IPS-18c (cell line): ENCODE measurements around the gene TAAR2.
"Not testable (repeated sequence)": the region's sequence is repeated elsewhere in the genome, so short reads cannot be mapped to it uniquely, and the experiment has no call there.

Experiments
- H3K4me3 ChIP-seq: 2 replicates; pipeline ENCODE4 v1.7.0; 2013; ENCODE audit warnings: low read depth, mild to moderate bottlenecking, low read length, moderate library complexity; ENCODE audit not compliant: insufficient read depth
- H3K9me3 ChIP-seq: one replicate; pipeline ENCODE4 v1.6.1; 2013; ENCODE audit warnings: mild to moderate bottlenecking, low read length, moderate library complexity; ENCODE audit not compliant: control insufficient read depth, insufficient read depth

Gene TAAR2

GRCh38 chr6:132624175-132624574, at the start of gene TAAR2:
TAAR2 (minus strand) TSS chr6:132624275; CDS start chr6:132624275, 0 bp downstream.
- Histone ChIP-seq H3K9me3 (no peaks in the 10 kb centered on the region), H3K4me3 (no peak within 1 kb of the TSS)

- Histone ChIP-seq H3K4me3 (no peak overlapping the region), H3K9me3 (no peaks in the 10 kb centered on the region)
Observed at GRCh38 chr6:132673376-132674094, 49.5 kb upstream of the TAAR2 start.

- Histone ChIP-seq H3K9me3 (no peaks in the 10 kb centered on the region), H3K4me3 (no peak overlapping the region)
Observed at GRCh38 chr6:132671295-132671694, 47.2 kb upstream of the TAAR2 start.

GRCh38 chr6:132669690-132670291, 45.7 kb upstream of the TAAR2 start:
- H3K9me3 ChIP-seq = no peaks in the 10 kb centered on the region
- H3K4me3 ChIP-seq = no peak overlapping the region

GRCh38 chr6:132666118-132666517, 42.0 kb upstream of the TAAR2 start:
- Histone ChIP-seq H3K4me3 (no peak overlapping the region), H3K9me3 (no peaks in the 10 kb centered on the region)

- Histone ChIP-seq H3K9me3 (no peaks in the 10 kb centered on the region), H3K4me3 (no peak overlapping the region)
Observed at GRCh38 chr6:132664309-132665034, 40.4 kb upstream of the TAAR2 start.

- Histone ChIP-seq H3K9me3 (no peaks in the 10 kb centered on the region), H3K4me3 (no peak overlapping the region)
Observed at GRCh38 chr6:132663661-132664060, 39.6 kb upstream of the TAAR2 start.

GRCh38 chr6:132661906-132662305, 37.8 kb upstream of the TAAR2 start:
- no peak overlapping the region for H3K4me3 ChIP-seq
- H3K9me3 ChIP-seq = no peaks in the 10 kb centered on the region

- Histone ChIP-seq H3K4me3 (no peak within 1 kb of the TSS), H3K9me3 (no peaks in the 10 kb centered on the region)
Observed at GRCh38 chr6:132659082-132659481, 35.0 kb upstream of the TAAR2 start, which contains the start of gene TAAR1. TAAR1 (minus strand) TSS chr6:132659182; CDS start chr6:132646003, 13,179 bp downstream.

- H3K9me3 ChIP-seq = no peaks in the 10 kb centered on the region
- H3K4me3 ChIP-seq = no peak overlapping the region
Observed at GRCh38 chr6:132651062-132651461, 27.0 kb upstream of the TAAR2 start.

- Histone ChIP-seq H3K4me3 (no peak overlapping the region), H3K9me3 (no peaks in the 10 kb centered on the region)
Observed at GRCh38 chr6:132650429-132650828, 26.4 kb upstream of the TAAR2 start.

- H3K4me3 ChIP-seq = no peak overlapping the region
- no peaks in the 10 kb centered on the region for H3K9me3 ChIP-seq
Observed at GRCh38 chr6:132648828-132649227, 24.8 kb upstream of the TAAR2 start.

- H3K4me3 ChIP-seq = no peak overlapping the region
- H3K9me3 ChIP-seq = no peaks in the 10 kb centered on the region
Observed at GRCh38 chr6:132648356-132648755, 24.3 kb upstream of the TAAR2 start.

- Histone ChIP-seq H3K4me3 (no peak overlapping the region), H3K9me3 (no peaks in the 10 kb centered on the region)
Observed at GRCh38 chr6:132643547-132643946, 19.5 kb upstream of the TAAR2 start.

GRCh38 chr6:132637135-132637534, 13.1 kb upstream of the TAAR2 start:
- H3K9me3 ChIP-seq, H3K4me3 ChIP-seq: not testable (repeated sequence)

GRCh38 chr6:132635906-132636305, 11.8 kb upstream of the TAAR2 start:
- not testable (repeated sequence) for H3K4me3 ChIP-seq, H3K9me3 ChIP-seq

- not testable (repeated sequence) for H3K4me3 ChIP-seq, H3K9me3 ChIP-seq
Observed at GRCh38 chr6:132635288-132635687, 11.2 kb upstream of the TAAR2 start.

GRCh38 chr6:132634796-132635195, 10.7 kb upstream of the TAAR2 start:
- Histone ChIP-seq H3K9me3 (no peaks in the 10 kb centered on the region), H3K4me3 (no peak overlapping the region)
